ENCODE data around the gene PABPN1L. TPM values are rescaled to one million over a fixed set of nuclear protein-coding genes. Genes with fewer than 3 reads are reported as not detected.

Gene PABPN1L
- total RNA-seq, 1 experiment from 2014 or later, result not detected

- H3K9me3 ChIP-seq (ENCODE audit: control insufficient read depth, low read depth, low read length), result no peaks in the 10 kb centered on the region
- H3K27ac Mint-ChIP-seq, result no peak overlapping the region
- H3K4ac ChIP-seq (ENCODE audit: low read depth, low read length), result no peak overlapping the region
- H2AK5ac ChIP-seq (ENCODE audit: insufficient read length, low read length), result no peak overlapping the region
- H3K9me3 Mint-ChIP-seq, result no peaks in the 10 kb centered on the region
- H3K27ac ChIP-seq (ENCODE audit: insufficient read length, low read depth, low read length), result no peak overlapping the region
- H3K23me2 ChIP-seq (ENCODE audit: insufficient read length, low read depth, low read length, poor library complexity, severe bottlenecking), result no peaks in the 10 kb centered on the region
- no peak overlapping the region for H3K56ac ChIP-seq (ENCODE audit: insufficient read length, low read depth, low read length)
- no peaks in the 10 kb centered on the region for H3K27me3 ChIP-seq (ENCODE audit: insufficient read depth, low read length)
- no peak overlapping the region for H2BK12ac ChIP-seq (ENCODE audit: insufficient read length, low read depth, low read length)
- no peak overlapping the region for H2BK120ac ChIP-seq (ENCODE audit: low read depth, low read length, poor library complexity, severe bottlenecking)
- no peak overlapping the region for H2BK5ac ChIP-seq (ENCODE audit: insufficient read length, low read length)
- H2AFZ ChIP-seq (ENCODE audit: low read length), result no peak overlapping the region
- no peak overlapping the region for H4K5ac ChIP-seq (ENCODE audit: insufficient read length, low read depth, low read length)
- no peak overlapping the region for H2BK20ac ChIP-seq (ENCODE audit: low read depth, low read length, poor library complexity, severe bottlenecking)
- no peak overlapping the region for H3K18ac ChIP-seq (ENCODE audit: insufficient read length, low read depth, low read length)
- no CpG with 5 or more reads among the region's 20 CpGs for WGBS (ENCODE audit: extremely low coverage, insufficient read length, low lambda C conversion rate)
- H3K14ac ChIP-seq (ENCODE audit: insufficient read depth, low read length), result no peak overlapping the region
- H3T11ph ChIP-seq (ENCODE audit: low read length), result no peak overlapping the region
- H2BK15ac ChIP-seq (ENCODE audit: low read depth, low read length), result no peak overlapping the region
- H3K4me3 Mint-ChIP-seq, result no peak overlapping the region
- peaks cover 4 to 16% (median 13%) of the 10 kb centered on the region in 3 experiments; a peak in 6 of 7 replicates for H3K36me3 Mint-ChIP-seq (ENCODE audit: insufficient read depth in 1 of 3, low read depth in 3 of 3)
- no peaks in the 10 kb centered on the region for H3K27me3 Mint-ChIP-seq (ENCODE audit: low read depth)
- DNase-seq, result no peak
- TF ChIP-seq CTCF (conservative IDR thresholded peaks at IDR 0.05), result no peak
- H4K91ac ChIP-seq (ENCODE audit: insufficient read length, low read depth, low read length), result no peak overlapping the region
- no peaks in the 10 kb centered on the region for H3K4me1 Mint-ChIP-seq
- H3K4me1 ChIP-seq (ENCODE audit: insufficient read depth, low read length), result no peaks in the 10 kb centered on the region
- H3K4me2 ChIP-seq (ENCODE audit: insufficient read depth, insufficient read length, low read length), result no peak overlapping the region
- H3K79me1 ChIP-seq (ENCODE audit: insufficient read depth, low read depth, low read length, poor library complexity, severe bottlenecking), result no peaks in the 10 kb centered on the region
- no peak overlapping the region for H3K23ac ChIP-seq (ENCODE audit: insufficient read length, low read depth, low read length)
- H4K8ac ChIP-seq (replicated peaks; ENCODE audit: insufficient read length, low read depth, low read length), result no peak overlapping the region
- H3K79me2 ChIP-seq (ENCODE audit: insufficient read depth, low read length), result no peaks in the 10 kb centered on the region
- H3K9ac ChIP-seq (ENCODE audit: extremely low read depth, insufficient read length, low read length), result no peak overlapping the region
- H4K20me1 ChIP-seq (ENCODE audit: control insufficient read depth, insufficient read depth, insufficient read length), result no peaks in the 10 kb centered on the region
Observed at GRCh38 chr16:88837806-88838205, 28.7 kb downstream of the PABPN1L start.
